HCT116 (cell line): ENCODE results near the gene ATAD3C. TPM values are rescaled to one million over a fixed set of nuclear protein-coding genes. Genes with fewer than 3 reads are reported as not detected.

Experiments
- ATAC-seq: fragments of 200-7000 bp; cut with Tn5 transposase; 2 replicates; pipeline ENCODE4 v1.9.1; 2020; ENCODE audit warnings: mild to moderate bottlenecking, moderate library complexity
- BruUV-seq: library from RNA; stranded (reverse); fragments of 400-500 nt; replicated peaks from 2 replicates; lab custom pipeline; 2021; lab: Mats Ljungman, UMichigan
- CTCF ChIA-PET: fragments of 300-600 bp; sonication (Branson Sonifier 250); formaldehyde crosslinking; loops from one replicate; lab custom pipeline; 2021; ENCODE audit warnings: antibody characterized with exemption; lab: Charles Lee
- POLR2A ChIA-PET: fragments of 300-600, 350-600 bp; sonication (Branson Sonifier 250); formaldehyde crosslinking; loops from one replicate; lab custom pipeline; 2021; ENCODE audit warnings: antibody characterized with exemption; lab: Charles Lee
- RAD21 ChIA-PET, 2 experiments: fragments of 300-600 bp; sonication (Branson Sonifier 250); formaldehyde crosslinking; loops; one replicate each; lab custom pipeline; 2023; ENCODE audit warnings: low total read pairs in 2 of 2; ENCODE audit not compliant: uncharacterized antibody in 2 of 2, unreplicated experiment in 2 of 2, low non-redundant PET in 1 of 2; lab: Charles Lee
- DNase-seq: peaks from one replicate; pipeline ENCODE4 v3.0.0-alpha.2; 2010; ENCODE audit warnings: low read depth, low spot score
- H2AFZ ChIP-seq: fragments of 200-600 bp; shearing (Covaris generic), sonication (generic); 2 replicates; pipeline ENCODE4 v1.6.1; 2017; ENCODE audit warnings: low read depth, mixed run types, mixed read lengths, antibody characterized with exemption, low read length; ENCODE audit not compliant: poor library complexity, severe bottlenecking
- H3K27ac ChIP-seq: 2 replicates; pipeline ENCODE4 v1.5.1; 2012; ENCODE audit warnings: low read depth, low read length
- H3K27me3 ChIP-seq: fragments of 200-600 bp; sonication (generic); 2 replicates; pipeline ENCODE4 v1.6.1; 2016; ENCODE audit warnings: mixed run types, low read length, mixed read lengths; ENCODE audit not compliant: insufficient read depth
- H3K36me3 ChIP-seq, 2 experiments: fragments of 200-500 bp in 1 of 2; fragments of 200-600 bp in 1 of 2; sonication (Bioruptor generic) in 1 of 2; sonication (generic) in 1 of 2; 2 replicates each; pipeline versions ENCODE4 v1.5.1 to v1.6.1; 2014 to 2016; ENCODE audit warnings: low read length in 2 of 2, inconsistent platforms in 1 of 2, mixed read lengths in 1 of 2, mixed run types in 1 of 2; ENCODE audit not compliant: insufficient read depth in 2 of 2, control insufficient read depth in 1 of 2
- H3K4me1 ChIP-seq, 2 experiments: fragments of 200-600 bp in 1 of 2; sonication (generic) in 1 of 2; 2 replicates each; pipeline versions ENCODE4 v1.5.1 to v1.6.1; 2012 to 2017; ENCODE audit warnings: low read length in 2 of 2, inconsistent platforms in 1 of 2, mild to moderate bottlenecking in 1 of 2, mixed read lengths in 1 of 2, mixed run types in 1 of 2, moderate library complexity in 1 of 2; ENCODE audit not compliant: insufficient read depth in 2 of 2, control insufficient read depth in 1 of 2
- H3K4me2 ChIP-seq: fragments of 200-600 bp; sonication (generic); 2 replicates; pipeline ENCODE4 v1.6.1; 2017; ENCODE audit warnings: mixed run types, low read length, mixed read lengths
- H3K4me3 ChIP-seq, 2 experiments: fragments of 200-600 bp in 1 of 2; sonication (generic) in 1 of 2; replicated peaks in 1 of 2; 2 replicates each; pipeline ENCODE4 v1.5.1; 2011 to 2016; ENCODE audit warnings: low read length in 2 of 2, control low read depth in 1 of 2, low read depth in 1 of 2, mild to moderate bottlenecking in 1 of 2, mixed read lengths in 1 of 2, mixed run types in 1 of 2
- H3K79me2 ChIP-seq: fragments of 200-600 bp; sonication (generic); 2 replicates; pipeline ENCODE4 v1.6.1; 2017; ENCODE audit warnings: mild to moderate bottlenecking, mixed run types, low read length, moderate library complexity, mixed read lengths; ENCODE audit not compliant: insufficient read depth
- H3K9ac ChIP-seq: fragments of 200-600 bp; sonication (generic); 2 replicates; pipeline ENCODE4 v1.6.1; 2016; ENCODE audit warnings: low read length, mixed read lengths
- H3K9me2 ChIP-seq: fragments of 200-600 bp; sonication (generic), shearing (Covaris generic); 2 replicates; pipeline ENCODE4 v1.6.1; 2017; ENCODE audit warnings: mixed run types, mild to moderate bottlenecking, moderate library complexity; ENCODE audit not compliant: insufficient read depth
- H3K9me3 ChIP-seq, 2 experiments: fragments of 200-500 bp in 1 of 2; fragments of 200-600 bp in 1 of 2; sonication (Bioruptor generic) in 1 of 2; sonication (generic) in 1 of 2; 2 replicates each; pipeline ENCODE4 v1.6.1; 2014 to 2017; ENCODE audit warnings: low read length in 2 of 2, mixed read lengths in 2 of 2, inconsistent platforms in 1 of 2, low read depth in 1 of 2, mild to moderate bottlenecking in 1 of 2, mixed run types in 1 of 2, moderate library complexity in 1 of 2; ENCODE audit not compliant: control insufficient read depth in 1 of 2, insufficient read depth in 1 of 2
- H4K20me1 ChIP-seq: fragments of 200-600 bp; sonication (generic), shearing (Covaris generic); 2 replicates; pipeline ENCODE4 v1.6.1; 2017; ENCODE audit warnings: mixed run types, mild to moderate bottlenecking, moderate library complexity; ENCODE audit not compliant: insufficient read depth
- CTCF ChIP-seq, 3 experiments: fragments of 200-600 bp in 1 of 3; sonication (generic) in 1 of 3; IDR thresholded peaks in 2 of 3; conservative IDR thresholded peaks in 1 of 3; 2 replicates each; pipeline ENCODE4 v1.5.1; 2012 to 2017; ENCODE audit warnings: low read depth in 2 of 3, low read length in 2 of 3, antibody characterized with exemption in 1 of 3, borderline replicate concordance in 1 of 3, control low read depth in 1 of 3, mild to moderate bottlenecking in 1 of 3, mixed read lengths in 1 of 3, mixed run types in 1 of 3, moderate library complexity in 1 of 3; ENCODE audit not compliant: insufficient read depth in 1 of 3
- ELF1 ChIP-seq: IDR thresholded peaks from 2 replicates; pipeline ENCODE4 v1.6.1; 2012; ENCODE audit warnings: low read depth, borderline replicate concordance
- TCF7L2 ChIP-seq: IDR thresholded peaks from 2 replicates; pipeline ENCODE4 v1.7.0; 2011; ENCODE audit warnings: borderline replicate concordance, inconsistent platforms; ENCODE audit not compliant: insufficient read depth, insufficient read length; ENCODE audit errors: extremely low read depth
- ZFX ChIP-seq: fragments of 450-650 bp; IDR thresholded peaks from 2 replicates; pipeline ENCODE4 v1.6.1; 2017
- intact Hi-C: fragments of 100-400 bp; cut with micrococcal nuclease; formaldehyde crosslinking; loops from 2 replicates; pipeline ENCODE4 v1.10.0; 2022
- total RNA-seq: library from RNA; stranded (reverse); gene quantifications from one replicate; pipeline ENCODE4 v1.2.1, GENCODE V29; 2021; ENCODE audit not compliant: unreplicated experiment

The ATAD3C gene
- total RNA-seq, 1 experiment from 2014 or later: 0.61 TPM

GRCh38 chr1:1431845-1432273 lies 17.6 kb upstream of the ATAD3C start:
- H3K4me2 ChIP-seq: peak overlapping the region; percentile 99
- H3K9me2 ChIP-seq: no peaks in the 10 kb centered on the region
- POLR2A ChIA-PET: interaction anchor here (1.7 kb wide), 1 partner anchor 22 kb away, joined by 3 read pairs; no protein-coding TSS in a partner anchor
- H3K4me1 ChIP-seq: peaks cover 42 to 65% of the 10 kb centered on the region in 2 experiments
- BruUV-seq: no TSS peak
- peak overlapping the region; percentile 88 for H3K9ac ChIP-seq
- no peaks in the 10 kb centered on the region for H3K36me3 ChIP-seq
- RAD21 ChIA-PET: no interaction called here
- CTCF ChIA-PET: no interaction called here
- intact Hi-C loops: loop anchor here (2.0 kb wide), 1 partner anchor 25 kb away; the partner anchor contains the start of gene MRPL20
- DNase-seq: no peak
- no peak for ATAC-seq
- no peak overlapping the region for H3K4me3 ChIP-seq
- no peaks in the 10 kb centered on the region for H4K20me1 ChIP-seq
- H2AFZ ChIP-seq: no peak overlapping the region
- TF ChIP-seq ZFX (peak; percentile 22; the same call in 1 of the 2 replicates), ELF1 (no peak), TCF7L2 (no peak), CTCF (IDR thresholded peaks at IDR 0.05 in 2 of 3, conservative IDR thresholded peaks at IDR 0.05 in 1 of 3; ENCODE audit: borderline replicate concordance in 1 of 3, insufficient read depth in 1 of 3, low read depth in 2 of 3, low read length in 2 of 3) (no peak)
- TF ChIP-seq, all 23 proteins: peak for 1
- H3K79me2 ChIP-seq: peaks cover 19% of the 10 kb centered on the region; the same call in 1 of the 2 replicates
- peak overlapping the region; percentile 99 for H3K27ac ChIP-seq
- no peaks in the 10 kb centered on the region for H3K27me3 ChIP-seq
- H3K9me3 ChIP-seq: no peaks in the 10 kb centered on the region

- ATAC-seq (no peak), DNase-seq (no peak)
- H3K27ac ChIP-seq: peak overlapping the region; percentile 99
- H3K4me1 ChIP-seq: peaks cover 42 to 67% of the 10 kb centered on the region in 2 experiments
- peak overlapping the region; percentile 88 for H3K9ac ChIP-seq
- H3K36me3 ChIP-seq: no peaks in the 10 kb centered on the region
- TF ChIP-seq TCF7L2: no peak
- 0 out of 2 replicates have a peak, but pooled peaks have one; percentile 3 for TF ChIP-seq ZFX
- BruUV-seq: no TSS peak
- CTCF ChIA-PET: interaction anchor here (0.6 to 1.1 kb wide), 2 partner anchors 30 to 57 kb away, joined by 3 to 4 read pairs; partner anchors contain the start of gene AURKAIP1
- H3K79me2 ChIP-seq: peaks cover 25% of the 10 kb centered on the region; the same call in 1 of the 2 replicates
- RAD21 ChIA-PET: no interaction called here
- intact Hi-C loops: loop anchor here (2.0 kb wide), 1 partner anchor 26 kb away; the partner anchor contains the start of gene MRPL20
- peak overlapping the region; percentile 99 for H3K4me2 ChIP-seq
- no peaks in the 10 kb centered on the region for H4K20me1 ChIP-seq
- POLR2A ChIA-PET: interaction anchor here (0.5 to 1.7 kb wide), 4 partner anchors 23 to 109 kb away, joined by 3 to 4 read pairs (median 3); partner anchors contain the start of gene CCNL2
- no peaks in the 10 kb centered on the region for H3K27me3 ChIP-seq
- no peak overlapping the region for H2AFZ ChIP-seq
- no peaks in the 10 kb centered on the region for H3K9me3 ChIP-seq
- H3K4me3 ChIP-seq: 0 out of 4 replicates have a peak overlapping the region, but pooled peaks of 1 of the 2 experiments have one; percentile 92
- H3K9me2 ChIP-seq: no peaks in the 10 kb centered on the region
Observed at GRCh38 chr1:1432274-1432950, 17.1 kb upstream of the ATAD3C start.
